ENCODE data around the gene SLC7A7. TPM values are rescaled to one million over a fixed set of nuclear protein-coding genes. Genes with fewer than 3 reads are reported as not detected.

Gene SLC7A7
- total and polyA plus RNA-seq, 9 of the 15 experiments (the other 6 are each of a cell fraction or from before 2014, with no cell fraction given), result 0.07 to 0.68 (median 0.41) TPM

- TF ChIP-seq ZBTB40 (IDR thresholded peaks at IDR 0.05) (no peak), ZBTB40 (CRISPR knock-in tag; IDR thresholded peaks at IDR 0.05) (no peak), DDX20 (tag; IDR thresholded peaks at IDR 0.05; ENCODE audit: low read depth) (no peak), SMC3 (conservative IDR thresholded peaks at IDR 0.05; ENCODE audit: insufficient read depth, low read depth, low read length) (no peak), POLR2AphosphoS5 (IDR thresholded peaks at IDR 0.05; ENCODE audit: control insufficient read depth, insufficient read depth, low read depth, low read length) (no peak), TCF7 (IDR thresholded peaks at IDR 0.05; ENCODE audit: borderline replicate concordance) (no peak), STAT5B (CRISPR knock-in tag; IDR thresholded peaks at IDR 0.05) (no peak), COPS2 (conservative IDR thresholded peaks at IDR 0.05) (no peak), EP400 (IDR thresholded peaks at IDR 0.05) (no peak), HLTF (IDR thresholded peaks at IDR 0.05) (no peak), ATF1 (CRISPR knock-in tag; IDR thresholded peaks at IDR 0.05) (no peak), ATF1 (tag; IDR thresholded peaks at IDR 0.05) (no peak), CCNT2 (IDR thresholded peaks at IDR 0.05; ENCODE audit: borderline replicate concordance, extremely low read depth, insufficient read length, low read depth, low read length) (no peak), RBBP5 (IDR thresholded peaks at IDR 0.05; ENCODE audit: borderline replicate concordance, insufficient read depth, low read length, poor library complexity, severe bottlenecking) (no peak), SMAD2 (IDR thresholded peaks at IDR 0.05; ENCODE audit: low read depth, low read length) (no peak), PHF21A (IDR thresholded peaks at IDR 0.05; ENCODE audit: borderline replicate concordance, low read depth) (no peak)
Measured at GRCh38 chr14:22800346-22800745, 14.9 kb downstream of the SLC7A7 start (continued).
